ENCODE data around the gene TFRC.
"Not testable (repeated sequence)": the region's sequence is repeated elsewhere in the genome, so short reads cannot be mapped to it uniquely, and the experiment has no call there.

Gene TFRC

DNA sequence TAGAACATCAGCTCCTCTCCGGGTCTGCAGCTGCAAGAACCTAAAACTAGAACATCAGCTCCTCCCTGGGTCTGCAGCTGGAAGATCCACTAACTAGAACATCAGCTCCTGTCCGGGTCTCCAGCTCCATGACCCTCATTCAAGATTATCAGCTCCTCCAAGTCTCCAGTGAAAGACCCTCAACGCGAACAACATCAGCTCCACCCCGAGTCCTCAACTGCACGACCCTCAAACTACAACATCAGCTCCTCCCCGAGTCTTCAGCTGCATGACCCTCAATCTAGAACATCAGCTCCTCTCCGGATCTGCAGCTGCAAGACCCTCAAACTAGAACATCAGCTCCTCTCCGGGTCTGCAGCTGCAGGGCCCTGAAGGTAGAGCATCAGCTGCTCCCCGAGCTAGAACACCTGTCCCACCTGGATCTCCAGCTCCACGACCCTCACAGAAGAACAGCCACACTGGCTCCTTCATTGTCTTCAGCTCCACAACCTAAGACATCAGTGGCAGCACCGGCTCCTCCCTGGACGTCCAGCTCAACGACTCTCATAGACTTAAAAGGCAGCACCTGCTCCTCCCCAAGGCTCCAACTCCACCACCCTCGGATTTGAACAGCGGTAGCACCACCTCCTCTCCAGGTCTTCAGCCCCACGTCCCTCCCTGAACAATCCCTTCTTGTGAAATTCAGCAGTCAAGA is 77.4 kb downstream of the TFRC start:
- DNase-seq (ENCODE audit: low read depth): not testable (repeated sequence)

GRCh38 chr3:196003611-196004010 is 78.3 kb downstream of the TFRC start:
- DNase-seq (ENCODE audit: low read depth): no peak

DNA sequence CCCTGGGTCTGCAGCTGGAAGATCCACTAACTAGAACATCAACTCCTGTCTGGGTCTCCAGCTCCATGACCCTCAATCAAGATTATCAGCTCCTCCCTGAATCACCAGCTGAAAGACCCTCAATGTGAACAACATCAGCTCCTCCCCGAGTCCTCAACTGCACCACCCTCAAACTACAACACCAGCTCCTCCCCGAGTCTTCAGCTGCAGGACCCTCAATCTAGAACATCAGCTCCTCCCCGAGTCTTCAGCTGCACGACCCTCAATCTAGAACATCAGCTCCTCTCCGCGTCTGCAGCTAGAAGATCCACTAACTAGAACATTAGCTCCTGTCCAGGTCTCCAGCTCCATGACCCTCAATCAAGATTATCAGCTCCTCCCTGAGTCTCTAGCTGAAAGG is 79.2 kb downstream of the TFRC start:
- not testable (repeated sequence) for DNase-seq (ENCODE audit: low read depth)

- not testable (repeated sequence) for DNase-seq (ENCODE audit: low read depth)
These were observed 80.7 kb downstream of the TFRC start for GRCh38 chr3:196001240-196001639.

GRCh38 chr3:196000360-196000950 is 81.4 kb downstream of the TFRC start:
- not testable (repeated sequence) for DNase-seq (ENCODE audit: low read depth)

DNA sequence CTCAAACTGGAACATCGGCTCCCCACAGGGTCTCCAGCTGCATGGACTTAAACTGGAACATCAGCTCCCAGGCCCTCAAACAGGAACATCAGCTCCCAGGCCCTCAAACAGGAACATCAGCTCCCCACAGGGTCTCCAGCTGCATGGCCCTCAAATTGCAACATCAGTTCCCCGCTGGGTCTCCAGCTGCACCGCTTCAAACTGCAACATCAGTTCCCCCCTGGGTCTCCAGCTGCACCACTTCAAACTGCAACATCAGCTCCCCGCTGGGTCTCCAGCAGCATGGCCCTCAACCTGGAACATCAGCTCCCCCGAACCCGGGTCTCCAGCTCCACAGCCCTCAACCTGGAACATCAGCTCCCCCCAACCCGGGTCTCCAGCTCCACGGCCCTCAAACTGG is 82.0 kb downstream of the TFRC start:
- no peak for DNase-seq (ENCODE audit: low read depth)
